ENCODE measurements around the gene IRF8.

IRF8 gene

GRCh38 chr16:85921026-85921425 is 22.1 kb downstream of the IRF8 start:
- Mint-ChIP-seq H3K27ac (no peak overlapping the region), H3K27me3 (ENCODE audit: low read depth, poor library complexity) (peaks cover 17% of the 10 kb centered on the region), H3K36me3 (ENCODE audit: low read depth) (no peaks in the 10 kb centered on the region), H3K4me1 (peaks cover 10% of the 10 kb centered on the region), H3K9me3 (no peaks in the 10 kb centered on the region), H3K4me3 (no peak overlapping the region)
- DNase-seq = no peak
- no peak for TF ChIP-seq CTCF (IDR thresholded peaks at IDR 0.05)

GRCh38 chr16:85923153-85924021 is 24.4 kb downstream of the IRF8 start:
- no peaks in the 10 kb centered on the region for H3K36me3 Mint-ChIP-seq (ENCODE audit: low read depth)
- no peak overlapping the region for H3K27ac Mint-ChIP-seq
- H3K4me1 Mint-ChIP-seq = peaks cover 29% of the 10 kb centered on the region
- no peak for TF ChIP-seq CTCF (IDR thresholded peaks at IDR 0.05)
- no peak overlapping the region for H3K4me3 Mint-ChIP-seq
- peaks cover 20% of the 10 kb centered on the region for H3K27me3 Mint-ChIP-seq (ENCODE audit: low read depth, poor library complexity)
- DNase-seq = no peak
- no peaks in the 10 kb centered on the region for H3K9me3 Mint-ChIP-seq

GRCh38 chr16:85924675-85925074 is 25.7 kb downstream of the IRF8 start:
- TF ChIP-seq CTCF (IDR thresholded peaks at IDR 0.05) = no peak
- peaks cover 41% of the 10 kb centered on the region for H3K4me1 Mint-ChIP-seq
- no peak for DNase-seq
- no peak overlapping the region for H3K27ac Mint-ChIP-seq
- H3K27me3 Mint-ChIP-seq (ENCODE audit: low read depth, poor library complexity) = peaks cover 31% of the 10 kb centered on the region
- no peak overlapping the region for H3K4me3 Mint-ChIP-seq
- no peaks in the 10 kb centered on the region for H3K9me3 Mint-ChIP-seq
- H3K36me3 Mint-ChIP-seq (ENCODE audit: low read depth) = no peaks in the 10 kb centered on the region

GRCh38 chr16:85926370-85926769 is 27.4 kb downstream of the IRF8 start:
- Mint-ChIP-seq H3K4me3 (no peak overlapping the region), H3K9me3 (no peaks in the 10 kb centered on the region), H3K27ac (no peak overlapping the region), H3K27me3 (ENCODE audit: low read depth, poor library complexity) (peaks cover 31% of the 10 kb centered on the region), H3K4me1 (peaks cover 48% of the 10 kb centered on the region), H3K36me3 (ENCODE audit: low read depth) (no peaks in the 10 kb centered on the region)
- no peak for TF ChIP-seq CTCF (IDR thresholded peaks at IDR 0.05)
- DNase-seq = no peak

- Mint-ChIP-seq H3K9me3 (no peaks in the 10 kb centered on the region), H3K4me1 (peaks cover 51% of the 10 kb centered on the region), H3K4me3 (peak overlapping the region; percentile 49), H3K27ac (peak overlapping the region; percentile 60), H3K36me3 (ENCODE audit: low read depth) (no peaks in the 10 kb centered on the region), H3K27me3 (ENCODE audit: low read depth, poor library complexity) (peaks cover 26% of the 10 kb centered on the region)
- DNase-seq = no peak
- TF ChIP-seq CTCF (IDR thresholded peaks at IDR 0.05) = no peak
Observed at GRCh38 chr16:85927371-85927770, 28.4 kb downstream of the IRF8 start.

GRCh38 chr16:85927959-85928358 is 29.0 kb downstream of the IRF8 start:
- peak overlapping the region; percentile 66 for H3K27ac Mint-ChIP-seq
- DNase-seq = no peak
- no peaks in the 10 kb centered on the region for H3K36me3 Mint-ChIP-seq (ENCODE audit: low read depth)
- H3K9me3 Mint-ChIP-seq = no peaks in the 10 kb centered on the region
- H3K4me3 Mint-ChIP-seq = no peak overlapping the region
- no peak for TF ChIP-seq CTCF (IDR thresholded peaks at IDR 0.05)
- peaks cover 54% of the 10 kb centered on the region for H3K4me1 Mint-ChIP-seq
- peaks cover 26% of the 10 kb centered on the region for H3K27me3 Mint-ChIP-seq (ENCODE audit: low read depth, poor library complexity)

Measured in nephron progenitor cell (in vitro differentiated cells).